GM12891 (cell line): ENCODE data around the gene CHSY1.

ENCODE experiments used
- POLR2A ChIP-seq: IDR thresholded peaks from 2 replicates; pipeline ENCODE4 v1.6.1; 2011; ENCODE audit warnings: low read depth, low read length, control low read depth
- POLR2AphosphoS5 ChIP-seq: IDR thresholded peaks from 2 replicates; pipeline ENCODE4 v1.6.1; 2011; ENCODE audit warnings: low read depth, low read length, control low read depth
- POU2F2 ChIP-seq: IDR thresholded peaks from 2 replicates; pipeline ENCODE4 v1.6.1; 2011; ENCODE audit warnings: low read depth, mild to moderate bottlenecking, control low read depth, low read length, moderate library complexity
- SPI1 ChIP-seq: IDR thresholded peaks from 2 replicates; pipeline ENCODE4 v1.6.1; 2011; ENCODE audit warnings: low read depth, low read length, control low read depth
- TAF1 ChIP-seq: IDR thresholded peaks from 2 replicates; pipeline ENCODE4 v1.6.1; 2011; ENCODE audit warnings: low read depth, low read length, control low read depth

DNA sequence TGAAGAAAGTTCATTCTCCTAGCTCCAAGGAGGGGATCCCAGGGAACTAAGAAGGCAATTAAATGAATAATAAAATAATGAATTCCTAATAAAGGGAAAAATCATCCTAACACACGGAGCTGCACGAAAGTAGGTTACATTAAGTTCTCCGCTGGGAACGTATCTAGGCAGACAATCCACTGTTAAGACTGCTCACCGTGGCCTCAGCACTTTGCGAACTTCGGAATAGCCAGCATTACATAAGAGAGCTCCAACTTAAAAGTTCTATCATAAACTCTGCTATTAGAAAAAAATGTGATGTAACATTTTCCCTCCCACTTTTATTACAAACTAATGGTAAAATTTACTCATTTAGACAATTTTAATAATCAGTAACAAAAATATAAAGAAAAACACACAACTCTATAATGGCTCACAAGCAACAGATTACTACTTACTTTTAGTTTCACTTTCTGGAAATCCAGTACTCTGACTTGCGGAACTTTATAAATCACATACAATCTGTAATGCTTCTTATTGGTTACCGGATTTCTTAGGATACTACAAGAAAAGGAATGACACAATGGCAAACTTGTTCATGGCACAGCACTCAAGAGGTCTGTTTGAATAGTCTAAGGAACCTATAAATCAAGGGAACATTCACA, 34.7 kb upstream of the CHSY1 start:
- no peak for TF ChIP-seq POLR2A
- no peak for TF ChIP-seq SPI1
- TF ChIP-seq TAF1: no peak
- TF ChIP-seq POLR2AphosphoS5: no peak
- no peak for TF ChIP-seq POU2F2
